Mesothelial cell of epicardium (in vitro differentiated cells): ENCODE measurements around the gene CENPH. TPM values are rescaled to one million over a fixed set of nuclear protein-coding genes. Genes with fewer than 3 reads are reported as not detected.
"Not testable (repeated sequence)": the region's sequence is repeated elsewhere in the genome, so short reads cannot be mapped to it uniquely, and the experiment has no call there.

ENCODE experiments used
- DNase-seq, 2 experiments: peaks; one replicate each; pipeline ENCODE4 v3.0.0; 2021; ENCODE audit warnings: low spot score in 2 of 2; ENCODE audit not compliant: unreplicated experiment in 2 of 2
- H3K27ac Mint-ChIP-seq: 2 replicates; pipeline ENCODE4 v1.8.0; 2021; ENCODE audit warnings: mixed read lengths
- H3K27me3 Mint-ChIP-seq: 2 replicates; pipeline ENCODE4 v1.8.0; 2021; ENCODE audit warnings: low read depth, mixed read lengths
- H3K36me3 Mint-ChIP-seq: 2 replicates; pipeline ENCODE4 v1.8.0; 2021; ENCODE audit warnings: mixed read lengths
- H3K4me1 Mint-ChIP-seq: 2 replicates; pipeline ENCODE4 v1.8.0; 2021; ENCODE audit warnings: mixed read lengths
- H3K4me3 Mint-ChIP-seq: 2 replicates; pipeline ENCODE4 v1.8.0; 2021; ENCODE audit warnings: mild to moderate bottlenecking, moderate library complexity, mixed read lengths
- H3K9me3 Mint-ChIP-seq: 2 replicates; pipeline ENCODE4 v1.8.0; 2021; ENCODE audit warnings: mixed read lengths
- total RNA-seq: library from RNA; stranded (reverse); gene quantifications from 3 replicates; pipeline ENCODE4 v1.2.1, GENCODE V29; 2021
- TF ChIP-seq, protein P1 (sequence below): fragments of 200-600 bp; sonication (generic); IDR thresholded peaks from one replicate; pipeline ENCODE4 v1.5.0; 2021; ENCODE audit warnings: antibody characterized with exemption; ENCODE audit not compliant: unreplicated experiment

The CENPH gene
- total RNA-seq, 1 donor from 2014 or later: 15.1 TPM

DNA sequence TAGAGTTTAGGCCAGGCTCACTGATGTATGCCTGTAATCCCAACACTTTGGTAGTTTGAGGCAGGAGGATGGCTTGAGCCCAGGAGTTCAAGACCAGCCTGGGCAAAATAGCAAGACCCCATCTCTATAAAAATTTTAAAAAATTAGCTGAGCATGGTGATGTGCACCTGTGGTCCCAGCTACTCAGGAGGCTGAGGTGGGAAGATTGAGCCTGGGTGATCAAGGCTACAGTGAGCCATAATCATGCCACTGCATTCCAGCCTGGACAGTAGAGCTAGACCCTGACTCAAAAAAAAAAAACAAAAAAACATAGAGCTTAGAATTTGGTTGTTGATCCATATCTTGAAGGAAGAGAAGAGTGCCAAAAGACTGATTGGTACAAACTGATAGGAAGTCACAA lies 30.6 kb downstream of the CENPH start:
- H3K4me1 Mint-ChIP-seq: peaks cover 7% of the 10 kb centered on the region
- TF ChIP-seq, protein P1, sequence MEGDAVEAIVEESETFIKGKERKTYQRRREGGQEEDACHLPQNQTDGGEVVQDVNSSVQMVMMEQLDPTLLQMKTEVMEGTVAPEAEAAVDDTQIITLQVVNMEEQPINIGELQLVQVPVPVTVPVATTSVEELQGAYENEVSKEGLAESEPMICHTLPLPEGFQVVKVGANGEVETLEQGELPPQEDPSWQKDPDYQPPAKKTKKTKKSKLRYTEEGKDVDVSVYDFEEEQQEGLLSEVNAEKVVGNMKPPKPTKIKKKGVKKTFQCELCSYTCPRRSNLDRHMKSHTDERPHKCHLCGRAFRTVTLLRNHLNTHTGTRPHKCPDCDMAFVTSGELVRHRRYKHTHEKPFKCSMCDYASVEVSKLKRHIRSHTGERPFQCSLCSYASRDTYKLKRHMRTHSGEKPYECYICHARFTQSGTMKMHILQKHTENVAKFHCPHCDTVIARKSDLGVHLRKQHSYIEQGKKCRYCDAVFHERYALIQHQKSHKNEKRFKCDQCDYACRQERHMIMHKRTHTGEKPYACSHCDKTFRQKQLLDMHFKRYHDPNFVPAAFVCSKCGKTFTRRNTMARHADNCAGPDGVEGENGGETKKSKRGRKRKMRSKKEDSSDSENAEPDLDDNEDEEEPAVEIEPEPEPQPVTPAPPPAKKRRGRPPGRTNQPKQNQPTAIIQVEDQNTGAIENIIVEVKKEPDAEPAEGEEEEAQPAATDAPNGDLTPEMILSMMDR: no peak
- H3K27ac Mint-ChIP-seq: no peak overlapping the region
- peaks cover 3% of the 10 kb centered on the region for H3K9me3 Mint-ChIP-seq
- H3K4me3 Mint-ChIP-seq: no peak overlapping the region
- peaks cover 19% of the 10 kb centered on the region for H3K36me3 Mint-ChIP-seq
- H3K27me3 Mint-ChIP-seq: no peaks in the 10 kb centered on the region
- no peak for DNase-seq

- not testable (repeated sequence) for H3K9me3 Mint-ChIP-seq, H3K4me1 Mint-ChIP-seq, DNase-seq, H3K27me3 Mint-ChIP-seq, H3K27ac Mint-ChIP-seq, H3K4me3 Mint-ChIP-seq
- peaks cover 17% of the 10 kb centered on the region for H3K36me3 Mint-ChIP-seq
These were observed 31.0 kb downstream of the CENPH start for GRCh38 chr5:69220371-69220770.

DNA sequence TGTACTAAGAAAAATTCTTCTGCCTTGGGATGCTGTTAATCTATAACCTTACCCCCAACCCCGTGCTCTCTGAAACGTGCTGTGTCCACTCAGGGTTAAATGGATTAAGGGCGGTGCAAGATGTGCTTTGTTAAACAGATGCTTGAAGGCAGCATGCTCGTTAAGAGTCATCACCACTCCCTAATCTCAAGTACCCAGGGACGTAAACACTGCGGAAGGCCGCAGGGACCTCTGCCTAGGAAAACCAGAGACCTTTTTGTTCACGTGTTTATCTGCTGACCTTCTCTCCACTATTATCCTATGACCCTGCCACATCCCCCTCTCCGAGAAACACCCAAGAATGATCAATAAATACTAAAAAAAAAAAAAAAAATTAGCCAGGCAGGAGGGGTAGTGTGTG lies 31.4 kb downstream of the CENPH start:
- not testable (repeated sequence) for H3K9me3 Mint-ChIP-seq, DNase-seq, H3K27ac Mint-ChIP-seq, H3K27me3 Mint-ChIP-seq, H3K4me3 Mint-ChIP-seq, H3K4me1 Mint-ChIP-seq
- peaks cover 19% of the 10 kb centered on the region for H3K36me3 Mint-ChIP-seq

GRCh38 chr5:69224520-69224919 lies 35.1 kb downstream of the CENPH start:
- H3K4me3 Mint-ChIP-seq: no peak overlapping the region
- no peak overlapping the region for H3K27ac Mint-ChIP-seq
- no peaks in the 10 kb centered on the region for H3K4me1 Mint-ChIP-seq
- H3K36me3 Mint-ChIP-seq: peaks cover 25% of the 10 kb centered on the region
- no peak for DNase-seq
- H3K9me3 Mint-ChIP-seq: peaks cover 3% of the 10 kb centered on the region
- TF ChIP-seq, protein P1: no peak
- H3K27me3 Mint-ChIP-seq: no peaks in the 10 kb centered on the region

DNA sequence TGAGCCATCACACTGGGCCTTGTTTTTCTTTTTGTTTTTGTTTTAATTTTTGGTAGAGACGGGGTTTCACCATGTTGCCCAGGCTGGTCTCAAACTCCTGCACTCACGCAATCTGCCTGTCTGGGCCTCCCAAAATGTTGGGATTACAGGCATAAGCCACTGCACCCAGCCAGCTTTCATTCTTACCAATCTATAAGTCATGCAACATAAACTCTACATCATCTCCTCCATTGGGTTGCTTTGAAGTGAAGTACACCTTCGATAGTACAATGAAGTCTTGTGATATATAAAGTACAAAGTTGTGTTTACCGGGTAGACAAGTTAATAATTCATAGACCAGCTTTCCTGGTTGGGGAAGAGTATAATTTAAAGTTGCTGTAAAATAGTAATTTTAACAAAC lies 36.5 kb downstream of the CENPH start:
- DNase-seq: no peak
- no peaks in the 10 kb centered on the region for H3K4me1 Mint-ChIP-seq
- no peak overlapping the region for H3K4me3 Mint-ChIP-seq
- no peak overlapping the region for H3K27ac Mint-ChIP-seq
- H3K27me3 Mint-ChIP-seq: no peaks in the 10 kb centered on the region
- TF ChIP-seq, protein P1: no peak
- H3K36me3 Mint-ChIP-seq: peaks cover 23% of the 10 kb centered on the region
- no peaks in the 10 kb centered on the region for H3K9me3 Mint-ChIP-seq

GRCh38 chr5:69230181-69230580 lies 40.8 kb downstream of the CENPH start:
- no peak for DNase-seq
- TF ChIP-seq, protein P1: no peak
- H3K4me3 Mint-ChIP-seq: no peak overlapping the region

DNA sequence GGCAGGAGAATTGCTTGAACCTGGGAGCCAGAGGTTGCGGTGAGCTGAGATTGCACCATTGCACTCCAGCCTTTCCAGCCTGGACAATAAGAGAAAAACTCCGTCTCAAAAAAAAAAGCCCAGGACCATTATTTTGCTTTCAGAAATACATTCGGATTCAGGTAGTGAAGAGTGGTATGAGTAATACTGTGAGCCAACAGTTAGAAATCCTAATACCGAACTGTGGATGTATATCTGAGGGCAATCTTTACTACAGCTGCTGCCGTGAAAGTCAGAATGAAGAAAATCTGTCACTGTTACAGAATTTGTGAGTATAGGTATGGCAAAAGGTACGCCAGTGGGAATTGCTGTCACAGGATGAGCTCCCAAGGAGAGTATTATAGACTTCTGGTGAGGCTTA lies 41.9 kb downstream of the CENPH start:
- Mint-ChIP-seq H3K4me3 (no peak overlapping the region), H3K27ac (no peak overlapping the region), H3K36me3 (peaks cover 4% of the 10 kb centered on the region), H3K9me3 (no peaks in the 10 kb centered on the region), H3K27me3 (no peaks in the 10 kb centered on the region), H3K4me1 (peaks cover 9% of the 10 kb centered on the region)
- DNase-seq: no peak
- TF ChIP-seq, protein P1: no peak

More at GRCh38 chr5:69230181-69230580, 40.8 kb downstream of the CENPH start:
- Mint-ChIP-seq H3K27me3 (no peaks in the 10 kb centered on the region), H3K27ac (no peak overlapping the region), H3K36me3 (peaks cover 10% of the 10 kb centered on the region), H3K9me3 (no peaks in the 10 kb centered on the region), H3K4me1 (peaks cover 4% of the 10 kb centered on the region)
